Type B pancreatic cell (in vitro differentiated cells): ENCODE data around the gene KIAA1958. TPM values are rescaled to one million over a fixed set of nuclear protein-coding genes. Genes with fewer than 3 reads are reported as not detected.

Source experiments
- DNase-seq: peaks from one replicate; pipeline ENCODE4 v3.0.0; 2021; ENCODE audit warnings: mixed read lengths; ENCODE audit not compliant: unreplicated experiment; ENCODE audit errors: extremely low spot score
- H3K27ac Mint-ChIP-seq: 2 replicates; pipeline ENCODE4 v1.8.0; 2021; ENCODE audit warnings: mild to moderate bottlenecking, mixed read lengths
- H3K27me3 Mint-ChIP-seq: 2 replicates; pipeline ENCODE4 v1.8.0; 2021; ENCODE audit warnings: mixed read lengths
- H3K36me3 Mint-ChIP-seq: 2 replicates; pipeline ENCODE4 v1.8.0; 2021; ENCODE audit warnings: mixed read lengths
- H3K4me1 Mint-ChIP-seq: one replicate; pipeline ENCODE4 v1.8.0; 2021; ENCODE audit warnings: mixed read lengths; ENCODE audit not compliant: unreplicated experiment
- H3K4me3 Mint-ChIP-seq: 2 replicates; pipeline ENCODE4 v1.8.0; 2021; ENCODE audit warnings: mild to moderate bottlenecking, mixed read lengths
- H3K9me3 Mint-ChIP-seq: 2 replicates; pipeline ENCODE4 v1.8.0; 2021; ENCODE audit warnings: mixed read lengths
- CTCF ChIP-seq: fragments of 200-600 bp; sonication (generic); conservative IDR thresholded peaks from 2 replicates; pipeline ENCODE4 v1.5.0; 2021; ENCODE audit warnings: antibody characterized with exemption, mild to moderate bottlenecking
- total RNA-seq: library from RNA; stranded (reverse); gene quantifications from 2 replicates; pipeline ENCODE4 v1.2.1, GENCODE V29; 2021; ENCODE audit warnings: low replicate concordance

Gene KIAA1958
- total RNA-seq, 1 donor from 2014 or later: 28.1 TPM

GRCh38 chr9:112552229-112553056, 65.8 kb downstream of the KIAA1958 start:
- H3K4me1 Mint-ChIP-seq: peaks cover 40% of the 10 kb centered on the region
- DNase-seq: no peak
- TF ChIP-seq CTCF: no peak
- H3K4me3 Mint-ChIP-seq: no peak overlapping the region
- H3K9me3 Mint-ChIP-seq: peaks cover 4% of the 10 kb centered on the region
- H3K27me3 Mint-ChIP-seq: no peaks in the 10 kb centered on the region
- peaks cover 12% of the 10 kb centered on the region for H3K36me3 Mint-ChIP-seq
- H3K27ac Mint-ChIP-seq: no peak overlapping the region

GRCh38 chr9:112553256-112553826, 66.7 kb downstream of the KIAA1958 start:
- no peak overlapping the region for H3K27ac Mint-ChIP-seq
- H3K4me1 Mint-ChIP-seq: peaks cover 40% of the 10 kb centered on the region
- no peak for DNase-seq
- peaks cover 12% of the 10 kb centered on the region for H3K36me3 Mint-ChIP-seq
- H3K9me3 Mint-ChIP-seq: peaks cover 4% of the 10 kb centered on the region
- no peaks in the 10 kb centered on the region for H3K27me3 Mint-ChIP-seq
- H3K4me3 Mint-ChIP-seq: no peak overlapping the region
- TF ChIP-seq CTCF: no peak

- no peak for TF ChIP-seq CTCF
- Mint-ChIP-seq H3K27ac (peak overlapping the region; percentile 29), H3K4me1 (peaks cover 37% of the 10 kb centered on the region), H3K4me3 (no peak overlapping the region), H3K9me3 (peaks cover 4% of the 10 kb centered on the region), H3K36me3 (peaks cover 12% of the 10 kb centered on the region), H3K27me3 (no peaks in the 10 kb centered on the region)
- no peak for DNase-seq
Measured at GRCh38 chr9:112554516-112554915, 67.9 kb downstream of the KIAA1958 start.

GRCh38 chr9:112555101-112555643, 68.5 kb downstream of the KIAA1958 start:
- TF ChIP-seq CTCF: no peak

GRCh38 chr9:112555844-112556482, 69.3 kb downstream of the KIAA1958 start:
- no peak for TF ChIP-seq CTCF
- H3K27me3 Mint-ChIP-seq: no peaks in the 10 kb centered on the region
- peaks cover 4% of the 10 kb centered on the region for H3K9me3 Mint-ChIP-seq
- peaks cover 26% of the 10 kb centered on the region for H3K4me1 Mint-ChIP-seq
- H3K36me3 Mint-ChIP-seq: peaks cover 12% of the 10 kb centered on the region
- peak overlapping the region; percentile 87 for H3K27ac Mint-ChIP-seq
- no peak for DNase-seq
- no peak overlapping the region for H3K4me3 Mint-ChIP-seq

More at GRCh38 chr9:112555101-112555643, 68.5 kb downstream of the KIAA1958 start:
- Mint-ChIP-seq H3K36me3 (peaks cover 12% of the 10 kb centered on the region), H3K9me3 (peaks cover 4% of the 10 kb centered on the region), H3K4me1 (peaks cover 30% of the 10 kb centered on the region), H3K4me3 (no peak overlapping the region), H3K27ac (peak overlapping the region; percentile 66), H3K27me3 (no peaks in the 10 kb centered on the region)
- no peak for DNase-seq
